Measurements from ENCODE around the gene DPP6.

GRCh38 chr7:154256150-154256549, 204.0 kb downstream of the DPP6 start:
- TF ChIP-seq, protein P1, sequence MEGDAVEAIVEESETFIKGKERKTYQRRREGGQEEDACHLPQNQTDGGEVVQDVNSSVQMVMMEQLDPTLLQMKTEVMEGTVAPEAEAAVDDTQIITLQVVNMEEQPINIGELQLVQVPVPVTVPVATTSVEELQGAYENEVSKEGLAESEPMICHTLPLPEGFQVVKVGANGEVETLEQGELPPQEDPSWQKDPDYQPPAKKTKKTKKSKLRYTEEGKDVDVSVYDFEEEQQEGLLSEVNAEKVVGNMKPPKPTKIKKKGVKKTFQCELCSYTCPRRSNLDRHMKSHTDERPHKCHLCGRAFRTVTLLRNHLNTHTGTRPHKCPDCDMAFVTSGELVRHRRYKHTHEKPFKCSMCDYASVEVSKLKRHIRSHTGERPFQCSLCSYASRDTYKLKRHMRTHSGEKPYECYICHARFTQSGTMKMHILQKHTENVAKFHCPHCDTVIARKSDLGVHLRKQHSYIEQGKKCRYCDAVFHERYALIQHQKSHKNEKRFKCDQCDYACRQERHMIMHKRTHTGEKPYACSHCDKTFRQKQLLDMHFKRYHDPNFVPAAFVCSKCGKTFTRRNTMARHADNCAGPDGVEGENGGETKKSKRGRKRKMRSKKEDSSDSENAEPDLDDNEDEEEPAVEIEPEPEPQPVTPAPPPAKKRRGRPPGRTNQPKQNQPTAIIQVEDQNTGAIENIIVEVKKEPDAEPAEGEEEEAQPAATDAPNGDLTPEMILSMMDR (IDR thresholded peaks at IDR 0.05) = no peak
- no peak for TF ChIP-seq EZH2 (IDR thresholded peaks at IDR 0.05; ENCODE audit: borderline replicate concordance, insufficient read depth, low read depth, low read length, poor library complexity, severe bottlenecking)

Data from B cell (primary cell).